ENCODE results near the gene SYT12.

Gene SYT12

DNA sequence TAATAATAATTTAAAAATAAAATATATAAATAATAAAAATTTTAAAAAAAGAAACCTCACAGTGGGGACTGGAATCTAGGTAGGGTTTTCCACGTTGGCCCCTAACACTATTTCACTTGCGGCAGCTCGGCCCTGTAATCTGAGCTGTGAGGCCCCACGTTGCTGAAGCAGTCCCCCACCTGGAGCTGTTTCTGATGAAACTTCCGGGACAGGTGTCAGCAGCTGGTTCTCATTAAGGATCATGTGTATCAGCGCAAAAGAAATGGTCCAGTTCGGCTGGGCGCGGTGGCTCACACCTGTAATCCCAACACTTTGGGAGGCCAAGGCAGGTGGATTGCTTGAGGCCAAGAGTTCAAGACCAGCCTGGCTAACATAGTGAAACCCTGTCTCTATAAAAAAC is 51.0 kb downstream of the SYT12 start:
- H3K9me2 ChIP-seq (replicated peaks; ENCODE audit: low read depth, low read length): no peaks in the 10 kb centered on the region
- no peak overlapping the region for H3K4me3 ChIP-seq (ENCODE audit: low read length, poor library complexity, severe bottlenecking)
- no peak overlapping the region for H2AFZ ChIP-seq (ENCODE audit: low read length)
- H3K9ac ChIP-seq (ENCODE audit: low read depth, low read length, poor library complexity, severe bottlenecking): no peak overlapping the region
- no peaks in the 10 kb centered on the region for H3K79me2 ChIP-seq (ENCODE audit: insufficient read depth, low read length)
- H3K4me1 ChIP-seq (ENCODE audit: insufficient read depth, low read length, poor library complexity, severe bottlenecking): no peaks in the 10 kb centered on the region
- no peaks in the 10 kb centered on the region for H3F3A ChIP-seq (ENCODE audit: low read depth)
- TF ChIP-seq EZH2phosphoT487 (IDR thresholded peaks at IDR 0.05; ENCODE audit: borderline replicate concordance): no peak
- TF ChIP-seq, protein P1, sequence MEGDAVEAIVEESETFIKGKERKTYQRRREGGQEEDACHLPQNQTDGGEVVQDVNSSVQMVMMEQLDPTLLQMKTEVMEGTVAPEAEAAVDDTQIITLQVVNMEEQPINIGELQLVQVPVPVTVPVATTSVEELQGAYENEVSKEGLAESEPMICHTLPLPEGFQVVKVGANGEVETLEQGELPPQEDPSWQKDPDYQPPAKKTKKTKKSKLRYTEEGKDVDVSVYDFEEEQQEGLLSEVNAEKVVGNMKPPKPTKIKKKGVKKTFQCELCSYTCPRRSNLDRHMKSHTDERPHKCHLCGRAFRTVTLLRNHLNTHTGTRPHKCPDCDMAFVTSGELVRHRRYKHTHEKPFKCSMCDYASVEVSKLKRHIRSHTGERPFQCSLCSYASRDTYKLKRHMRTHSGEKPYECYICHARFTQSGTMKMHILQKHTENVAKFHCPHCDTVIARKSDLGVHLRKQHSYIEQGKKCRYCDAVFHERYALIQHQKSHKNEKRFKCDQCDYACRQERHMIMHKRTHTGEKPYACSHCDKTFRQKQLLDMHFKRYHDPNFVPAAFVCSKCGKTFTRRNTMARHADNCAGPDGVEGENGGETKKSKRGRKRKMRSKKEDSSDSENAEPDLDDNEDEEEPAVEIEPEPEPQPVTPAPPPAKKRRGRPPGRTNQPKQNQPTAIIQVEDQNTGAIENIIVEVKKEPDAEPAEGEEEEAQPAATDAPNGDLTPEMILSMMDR (conservative IDR thresholded peaks at IDR 0.05; ENCODE audit: low read length): no peak
- no peak overlapping the region for H3K4me2 ChIP-seq (ENCODE audit: low read depth, low read length, poor library complexity, severe bottlenecking)
- H4K20me1 ChIP-seq (ENCODE audit: insufficient read depth, low read length, poor library complexity, severe bottlenecking): no peaks in the 10 kb centered on the region
- no peaks in the 10 kb centered on the region for H3K9me3 ChIP-seq (ENCODE audit: insufficient read depth, low read depth, low read length)
- no peaks in the 10 kb centered on the region for H3K36me3 ChIP-seq (ENCODE audit: insufficient read depth, low read length)
- no peaks in the 10 kb centered on the region for H3K27me3 ChIP-seq (ENCODE audit: insufficient read depth, low read length, poor library complexity, severe bottlenecking)

DNA sequence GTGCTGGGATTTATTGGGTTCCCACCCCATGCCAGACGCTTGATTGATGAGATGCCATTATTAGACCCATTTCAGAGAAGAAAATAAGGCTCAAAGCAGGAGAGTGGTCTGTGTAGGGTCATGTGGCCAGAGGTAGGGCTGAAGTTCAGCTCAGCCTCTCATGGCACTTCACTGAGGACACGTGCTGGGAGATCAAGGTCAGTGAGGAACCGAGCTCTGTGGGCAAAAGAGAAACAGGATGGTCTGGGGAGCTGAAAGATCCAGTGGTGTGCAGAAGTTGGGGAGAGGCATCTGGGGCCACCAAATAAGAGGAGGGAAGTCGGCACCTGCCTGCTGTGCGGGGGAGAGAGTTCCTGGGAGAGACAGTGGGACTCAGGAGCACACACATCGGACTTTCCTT is 53.3 kb downstream of the SYT12 start:
- no peaks in the 10 kb centered on the region for H3F3A ChIP-seq (ENCODE audit: low read depth)

DNA sequence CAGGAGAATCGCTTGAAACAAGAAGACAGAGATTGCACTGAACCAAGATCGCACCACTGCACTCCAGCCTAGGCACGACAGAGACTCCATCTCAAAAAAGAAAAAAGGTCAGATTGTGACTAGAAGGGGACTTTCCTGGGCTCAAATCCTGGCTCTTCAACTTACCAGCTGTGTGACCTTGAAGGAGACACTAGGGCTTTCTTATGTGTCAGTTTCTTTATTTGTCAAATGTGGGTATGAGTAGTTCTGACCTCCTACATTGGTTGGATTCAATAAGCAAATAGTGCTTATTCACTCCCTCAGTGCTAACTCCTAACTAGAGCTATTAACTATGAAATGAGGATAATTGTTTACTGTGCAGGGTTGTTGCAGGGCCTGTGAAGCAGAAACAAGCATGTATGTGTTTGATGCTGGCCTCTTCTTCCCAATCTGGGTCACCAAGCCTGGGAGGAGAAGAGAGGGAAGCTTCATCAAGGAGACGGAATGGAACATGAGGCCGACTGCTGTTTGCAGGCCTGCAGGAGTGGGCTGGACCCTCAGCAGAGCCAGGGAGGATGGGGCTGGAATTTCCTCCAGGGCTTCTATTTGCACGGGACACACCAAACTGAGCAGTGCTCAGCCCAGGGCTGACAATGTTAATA is 56.3 kb downstream of the SYT12 start:
- Histone ChIP-seq H3F3A (ENCODE audit: low read depth) (0 out of 2 replicates have a peak, but pooled peaks cover 3% of the 10 kb centered on the region), H3K4me2 (ENCODE audit: low read depth, low read length, poor library complexity, severe bottlenecking) (no peak overlapping the region)

More for the DNA sequence above, 53.3 kb downstream of the SYT12 start:
- Histone ChIP-seq H3K27me3 (ENCODE audit: insufficient read depth, low read length, poor library complexity, severe bottlenecking) (no peaks in the 10 kb centered on the region), H3K9me2 (replicated peaks; ENCODE audit: low read depth, low read length) (no peaks in the 10 kb centered on the region), H2AFZ (ENCODE audit: low read length) (no peak overlapping the region), H3K9me3 (ENCODE audit: insufficient read depth, low read depth, low read length) (no peaks in the 10 kb centered on the region), H3K4me3 (ENCODE audit: low read length, poor library complexity, severe bottlenecking) (no peak overlapping the region), H3K4me1 (ENCODE audit: insufficient read depth, low read length, poor library complexity, severe bottlenecking) (no peaks in the 10 kb centered on the region), H3K79me2 (ENCODE audit: insufficient read depth, low read length) (no peaks in the 10 kb centered on the region), H3K36me3 (ENCODE audit: insufficient read depth, low read length) (no peaks in the 10 kb centered on the region), H4K20me1 (ENCODE audit: insufficient read depth, low read length, poor library complexity, severe bottlenecking) (no peaks in the 10 kb centered on the region), H3K4me2 (ENCODE audit: low read depth, low read length, poor library complexity, severe bottlenecking) (no peak overlapping the region), H3K9ac (ENCODE audit: low read depth, low read length, poor library complexity, severe bottlenecking) (no peak overlapping the region)
- TF ChIP-seq, protein P1 (conservative IDR thresholded peaks at IDR 0.05; ENCODE audit: low read length): no peak
- TF ChIP-seq EZH2phosphoT487 (IDR thresholded peaks at IDR 0.05; ENCODE audit: borderline replicate concordance): no peak

More for the DNA sequence above, 56.3 kb downstream of the SYT12 start:
- H3K36me3 ChIP-seq (ENCODE audit: insufficient read depth, low read length): no peaks in the 10 kb centered on the region
- no peaks in the 10 kb centered on the region for H3K79me2 ChIP-seq (ENCODE audit: insufficient read depth, low read length)
- no peak overlapping the region for H3K9ac ChIP-seq (ENCODE audit: low read depth, low read length, poor library complexity, severe bottlenecking)
- H3K27me3 ChIP-seq (ENCODE audit: insufficient read depth, low read length, poor library complexity, severe bottlenecking): no peaks in the 10 kb centered on the region
- H4K20me1 ChIP-seq (ENCODE audit: insufficient read depth, low read length, poor library complexity, severe bottlenecking): no peaks in the 10 kb centered on the region
- no peaks in the 10 kb centered on the region for H3K9me2 ChIP-seq (replicated peaks; ENCODE audit: low read depth, low read length)
- TF ChIP-seq, protein P1 (conservative IDR thresholded peaks at IDR 0.05; ENCODE audit: low read length): no peak
- no peak for TF ChIP-seq EZH2phosphoT487 (IDR thresholded peaks at IDR 0.05; ENCODE audit: borderline replicate concordance)
- no peak overlapping the region for H2AFZ ChIP-seq (ENCODE audit: low read length)
- H3K9me3 ChIP-seq (ENCODE audit: insufficient read depth, low read depth, low read length): no peaks in the 10 kb centered on the region
- peaks cover 15% of the 10 kb centered on the region for H3K4me1 ChIP-seq (ENCODE audit: insufficient read depth, low read length, poor library complexity, severe bottlenecking)
- H3K4me3 ChIP-seq (ENCODE audit: low read length, poor library complexity, severe bottlenecking): no peak overlapping the region

All from Loucy (cell line).